ENCODE measurements around the gene LRCH1.

Gene LRCH1

DNA sequence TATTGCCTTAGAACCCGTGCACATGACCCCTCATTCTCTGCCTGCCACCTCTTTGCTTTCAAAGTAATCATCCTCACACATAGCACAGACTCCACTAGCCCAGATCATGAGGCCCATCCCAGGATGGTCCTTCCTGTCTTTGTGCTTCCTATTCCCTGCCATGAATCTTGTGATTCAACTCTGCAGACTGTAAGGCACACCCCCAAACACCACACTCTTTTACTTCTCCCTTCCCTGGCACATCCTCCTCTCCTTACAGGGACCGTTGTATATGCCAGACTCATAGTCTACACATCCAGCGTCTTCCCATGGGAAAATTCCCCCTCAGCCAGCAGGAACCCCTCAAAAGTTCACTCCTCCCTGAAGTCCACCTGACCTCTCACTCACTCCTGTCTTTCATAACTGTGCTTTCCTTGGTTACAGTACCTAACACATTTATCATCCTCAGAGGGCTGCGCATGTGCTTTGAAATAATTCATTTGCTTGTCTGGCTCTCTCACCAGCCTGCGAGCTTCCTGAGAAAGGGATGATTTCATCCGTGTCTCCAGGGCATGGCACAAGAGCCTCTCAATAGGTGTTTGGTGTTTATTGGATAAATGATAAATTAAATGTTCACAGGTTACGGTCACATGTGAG is 26.8 kb upstream of the LRCH1 start:
- H3K9ac ChIP-seq, result no peak overlapping the region
- TF ChIP-seq, protein P1, sequence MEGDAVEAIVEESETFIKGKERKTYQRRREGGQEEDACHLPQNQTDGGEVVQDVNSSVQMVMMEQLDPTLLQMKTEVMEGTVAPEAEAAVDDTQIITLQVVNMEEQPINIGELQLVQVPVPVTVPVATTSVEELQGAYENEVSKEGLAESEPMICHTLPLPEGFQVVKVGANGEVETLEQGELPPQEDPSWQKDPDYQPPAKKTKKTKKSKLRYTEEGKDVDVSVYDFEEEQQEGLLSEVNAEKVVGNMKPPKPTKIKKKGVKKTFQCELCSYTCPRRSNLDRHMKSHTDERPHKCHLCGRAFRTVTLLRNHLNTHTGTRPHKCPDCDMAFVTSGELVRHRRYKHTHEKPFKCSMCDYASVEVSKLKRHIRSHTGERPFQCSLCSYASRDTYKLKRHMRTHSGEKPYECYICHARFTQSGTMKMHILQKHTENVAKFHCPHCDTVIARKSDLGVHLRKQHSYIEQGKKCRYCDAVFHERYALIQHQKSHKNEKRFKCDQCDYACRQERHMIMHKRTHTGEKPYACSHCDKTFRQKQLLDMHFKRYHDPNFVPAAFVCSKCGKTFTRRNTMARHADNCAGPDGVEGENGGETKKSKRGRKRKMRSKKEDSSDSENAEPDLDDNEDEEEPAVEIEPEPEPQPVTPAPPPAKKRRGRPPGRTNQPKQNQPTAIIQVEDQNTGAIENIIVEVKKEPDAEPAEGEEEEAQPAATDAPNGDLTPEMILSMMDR (conservative IDR thresholded peaks at IDR 0.05; ENCODE audit: low read depth, low read length), result no peak
- no peaks in the 10 kb centered on the region for H3K36me3 ChIP-seq (ENCODE audit: insufficient read depth)
- no peak overlapping the region for H2AFZ ChIP-seq (ENCODE audit: low read depth)
- no peak overlapping the region for H3K4me2 ChIP-seq
- H3K79me2 ChIP-seq (ENCODE audit: insufficient read depth, low read depth), result no peaks in the 10 kb centered on the region
- H3K27me3 ChIP-seq (ENCODE audit: insufficient read depth, low read depth), result no peaks in the 10 kb centered on the region
- H3K4me1 ChIP-seq (ENCODE audit: low read depth, poor library complexity, severe bottlenecking), result no peaks in the 10 kb centered on the region
- no peak overlapping the region for H3K27ac ChIP-seq
- H4K20me1 ChIP-seq (ENCODE audit: insufficient read depth), result no peaks in the 10 kb centered on the region
- no peak overlapping the region for H3K4me3 ChIP-seq (IDR thresholded peaks at IDR 0.05; ENCODE audit: insufficient read depth, low read depth, low read length)

DNA sequence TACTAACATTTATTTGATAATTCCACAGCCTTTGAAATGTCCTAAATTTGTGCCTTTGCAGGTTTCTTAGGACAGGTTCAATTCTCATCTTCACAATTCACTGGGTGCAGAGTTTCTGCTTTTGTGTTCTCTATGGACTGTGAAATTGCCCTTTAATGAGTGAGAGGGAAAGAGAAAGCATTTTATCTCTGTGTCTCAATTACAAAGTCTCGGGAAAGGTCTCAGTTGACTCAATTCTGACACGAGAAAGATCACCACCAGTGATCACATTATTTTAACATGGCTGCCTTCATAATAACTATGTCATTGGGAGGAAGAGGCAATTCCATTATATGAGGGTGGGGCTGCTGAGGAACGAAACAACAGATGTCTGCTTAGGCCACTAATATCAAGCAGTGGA is 26.2 kb upstream of the LRCH1 start:
- Histone ChIP-seq H3K27me3 (ENCODE audit: insufficient read depth, low read depth) (no peaks in the 10 kb centered on the region), H3K9ac (no peak overlapping the region), H3K36me3 (ENCODE audit: insufficient read depth) (no peaks in the 10 kb centered on the region), H3K4me3 (IDR thresholded peaks at IDR 0.05; ENCODE audit: insufficient read depth, low read depth, low read length) (no peak overlapping the region), H2AFZ (ENCODE audit: low read depth) (no peak overlapping the region), H3K27ac (no peak overlapping the region), H4K20me1 (ENCODE audit: insufficient read depth) (no peaks in the 10 kb centered on the region), H3K4me2 (no peak overlapping the region), H3K79me2 (ENCODE audit: insufficient read depth, low read depth) (no peaks in the 10 kb centered on the region), H3K4me1 (ENCODE audit: low read depth, poor library complexity, severe bottlenecking) (no peaks in the 10 kb centered on the region)
- TF ChIP-seq, protein P1 (conservative IDR thresholded peaks at IDR 0.05; ENCODE audit: low read depth, low read length), result no peak

DNA sequence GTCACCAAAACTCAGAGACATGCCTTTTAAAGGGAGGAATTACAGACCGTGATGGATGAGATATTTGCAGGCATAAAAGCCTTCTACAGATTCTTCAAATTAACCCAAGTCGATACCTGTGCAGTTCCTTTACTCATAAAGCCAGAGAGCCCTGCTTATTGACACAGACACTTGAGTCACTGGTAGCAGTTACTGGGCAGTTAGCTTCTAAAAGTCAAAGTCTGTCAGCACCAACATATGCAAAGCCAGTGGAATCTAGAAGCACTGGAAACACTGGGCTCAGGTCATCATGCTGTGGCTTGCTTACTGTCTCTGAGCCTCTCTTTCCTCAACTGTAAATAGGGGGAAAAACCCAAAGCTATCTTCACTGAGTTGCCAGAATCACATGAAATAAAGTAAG is 25.7 kb upstream of the LRCH1 start:
- H3K4me3 ChIP-seq (IDR thresholded peaks at IDR 0.05; ENCODE audit: insufficient read depth, low read depth, low read length), result no peak overlapping the region
- H3K27ac ChIP-seq, result no peak overlapping the region
- TF ChIP-seq, protein P1 (conservative IDR thresholded peaks at IDR 0.05; ENCODE audit: low read depth, low read length), result no peak
- no peak overlapping the region for H3K4me2 ChIP-seq
- H2AFZ ChIP-seq (ENCODE audit: low read depth), result no peak overlapping the region
- H3K27me3 ChIP-seq (ENCODE audit: insufficient read depth, low read depth), result no peaks in the 10 kb centered on the region
- H3K79me2 ChIP-seq (ENCODE audit: insufficient read depth, low read depth), result no peaks in the 10 kb centered on the region
- no peaks in the 10 kb centered on the region for H3K4me1 ChIP-seq (ENCODE audit: low read depth, poor library complexity, severe bottlenecking)
- no peaks in the 10 kb centered on the region for H3K36me3 ChIP-seq (ENCODE audit: insufficient read depth)
- no peak overlapping the region for H3K9ac ChIP-seq
- no peaks in the 10 kb centered on the region for H4K20me1 ChIP-seq (ENCODE audit: insufficient read depth)

DNA sequence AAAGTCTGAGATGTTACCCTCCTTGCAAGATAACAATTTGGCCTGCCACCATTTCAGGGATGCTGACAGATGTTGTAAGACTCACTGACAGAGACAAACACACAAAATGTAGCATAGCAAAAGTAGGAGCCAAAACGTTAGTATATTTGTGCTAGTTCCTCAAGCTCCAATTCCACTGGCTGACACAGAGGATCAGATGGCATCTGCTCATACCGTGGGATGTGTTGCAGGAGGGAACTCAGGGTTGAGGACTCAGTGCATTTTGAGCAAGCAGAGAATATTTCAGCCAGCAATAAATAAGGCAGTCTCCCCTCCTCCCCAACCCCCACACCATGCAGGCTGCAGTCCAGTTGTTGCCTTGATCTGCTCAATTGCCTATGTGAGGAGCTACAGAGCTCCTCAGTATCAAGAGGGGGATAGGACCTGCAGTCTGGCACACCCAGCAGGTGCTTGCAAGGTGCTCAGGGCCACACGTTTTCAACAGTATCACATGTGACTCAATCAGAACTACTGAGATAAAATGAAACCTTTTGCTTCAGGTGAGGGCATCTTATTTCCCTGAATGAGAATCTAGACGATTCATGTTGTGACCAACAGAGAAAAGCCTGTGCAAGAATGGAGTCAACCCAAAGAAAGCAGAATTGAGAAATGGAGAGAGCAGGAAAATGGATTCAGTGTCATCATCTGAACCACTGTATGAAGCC is 23.6 kb upstream of the LRCH1 start:
- Histone ChIP-seq H3K27me3 (ENCODE audit: insufficient read depth, low read depth) (no peaks in the 10 kb centered on the region), H3K4me2 (no peak overlapping the region), H3K4me3 (IDR thresholded peaks at IDR 0.05; ENCODE audit: insufficient read depth, low read depth, low read length) (no peak overlapping the region), H3K9ac (no peak overlapping the region), H3K4me1 (ENCODE audit: low read depth, poor library complexity, severe bottlenecking) (no peaks in the 10 kb centered on the region), H3K27ac (no peak overlapping the region), H3K36me3 (ENCODE audit: insufficient read depth) (no peaks in the 10 kb centered on the region), H3K79me2 (ENCODE audit: insufficient read depth, low read depth) (no peaks in the 10 kb centered on the region), H4K20me1 (ENCODE audit: insufficient read depth) (no peaks in the 10 kb centered on the region), H2AFZ (ENCODE audit: low read depth) (no peak overlapping the region)
- TF ChIP-seq, protein P1 (conservative IDR thresholded peaks at IDR 0.05; ENCODE audit: low read depth, low read length), result no peak

All from KMS-11 (cell line).